ENCODE measurements around the gene RBM26. TPM values are rescaled to one million over a fixed set of nuclear protein-coding genes. Genes with fewer than 3 reads are reported as not detected.

RBM26 gene
- total and polyA plus RNA-seq, 2 experiments from 2014 or later: 11.1 to 19.2 TPM

GRCh38 chr13:79380997-79381396 lies 25.1 kb downstream of the RBM26 start:
- H3K9me3 ChIP-seq (ENCODE audit: low read depth): no peaks in the 10 kb centered on the region
- DNase-seq: no peak
- H3K27me3 ChIP-seq (replicated peaks; ENCODE audit: insufficient read depth): no peaks in the 10 kb centered on the region
- H3K9me2 ChIP-seq (ENCODE audit: insufficient read depth): no peaks in the 10 kb centered on the region
- H3F3A ChIP-seq (ENCODE audit: insufficient read depth): no peaks in the 10 kb centered on the region
- no peak overlapping the region for H2AFZ ChIP-seq
- no peak overlapping the region for H3K4me2 ChIP-seq (ENCODE audit: unreplicated experiment)
- no peak for TF ChIP-seq EZH2phosphoT487 (IDR thresholded peaks at IDR 0.05; ENCODE audit: insufficient read depth, low read depth)
- TF ChIP-seq EZH2 (IDR thresholded peaks at IDR 0.05; ENCODE audit: insufficient read depth, poor library complexity, severe bottlenecking): no peak
- in situ Hi-C loops (cut with MboI): no loop called here
- 85 to 97% methylated on average over 1 of the region's 1 CpG for WGBS, 2 experiments (ENCODE audit: low coverage in 1 of 2, low lambda C conversion rate in 2 of 2, missing lambda C conversion rate in 2 of 2)
- H4K20me1 ChIP-seq (ENCODE audit: insufficient read depth): peaks cover 26% of the 10 kb centered on the region
- peaks cover 3% of the 10 kb centered on the region for H3K4me1 ChIP-seq (ENCODE audit: insufficient read depth)
- no peak overlapping the region for H3K9ac ChIP-seq
- H3K27ac ChIP-seq: no peak overlapping the region
- peaks cover 95% of the 10 kb centered on the region for H3K79me2 ChIP-seq (ENCODE audit: insufficient read depth)
- peaks cover 15% of the 10 kb centered on the region for H3K36me3 ChIP-seq (ENCODE audit: low read depth)
- H3K4me3 ChIP-seq: no peak overlapping the region

DNA sequence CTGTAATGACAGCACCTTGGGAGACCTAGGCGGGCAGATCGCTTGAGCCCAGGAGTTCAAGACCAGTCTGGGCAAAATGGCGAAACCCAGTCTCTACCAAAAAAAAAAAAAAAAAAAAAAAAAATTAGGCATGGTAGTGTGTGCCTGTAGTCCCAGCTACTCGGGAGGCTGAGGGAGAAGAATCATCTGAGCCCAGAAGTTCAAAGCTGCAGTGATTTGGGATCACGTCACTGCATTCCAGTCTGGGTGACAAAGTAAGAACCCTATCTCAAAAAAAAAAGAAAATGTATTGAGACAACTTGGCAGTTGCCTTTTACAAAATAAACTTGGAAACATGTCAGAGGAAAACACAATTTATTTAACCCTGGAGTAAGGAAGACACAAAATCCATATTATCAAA lies 26.8 kb downstream of the RBM26 start:
- Histone ChIP-seq H3K9me2 (ENCODE audit: insufficient read depth) (no peaks in the 10 kb centered on the region), H3K36me3 (ENCODE audit: low read depth) (peaks cover 18% of the 10 kb centered on the region), H3K79me2 (ENCODE audit: insufficient read depth) (peaks cover 91% of the 10 kb centered on the region), H3K4me3 (no peak overlapping the region), H3K4me1 (ENCODE audit: insufficient read depth) (no peaks in the 10 kb centered on the region), H3K27me3 (replicated peaks; ENCODE audit: insufficient read depth) (no peaks in the 10 kb centered on the region), H3K27ac (no peak overlapping the region), H2AFZ (no peak overlapping the region), H3K4me2 (ENCODE audit: unreplicated experiment) (no peak overlapping the region), H4K20me1 (ENCODE audit: insufficient read depth) (peaks cover 26% of the 10 kb centered on the region), H3F3A (ENCODE audit: insufficient read depth) (no peaks in the 10 kb centered on the region), H3K9me3 (ENCODE audit: low read depth) (no peaks in the 10 kb centered on the region), H3K9ac (no peak overlapping the region)
- WGBS, 2 experiments (ENCODE audit: low coverage in 1 of 2, low lambda C conversion rate in 2 of 2, missing lambda C conversion rate in 2 of 2): 93 to 98% methylated on average over 4 to 5 of the region's 5 CpGs
- no peak for DNase-seq
- TF ChIP-seq EZH2phosphoT487 (IDR thresholded peaks at IDR 0.05; ENCODE audit: insufficient read depth, low read depth) (no peak), EZH2 (IDR thresholded peaks at IDR 0.05; ENCODE audit: insufficient read depth, poor library complexity, severe bottlenecking) (no peak)
- in situ Hi-C loops (cut with MboI): no loop called here

GRCh38 chr13:79376843-79377242 lies 29.2 kb downstream of the RBM26 start:
- H3K9me2 ChIP-seq (ENCODE audit: insufficient read depth): no peaks in the 10 kb centered on the region
- H3K79me2 ChIP-seq (ENCODE audit: insufficient read depth): peaks cover 73% of the 10 kb centered on the region
- peaks cover 19% of the 10 kb centered on the region for H3K36me3 ChIP-seq (ENCODE audit: low read depth)
- H3K9me3 ChIP-seq (ENCODE audit: low read depth): no peaks in the 10 kb centered on the region
- no peaks in the 10 kb centered on the region for H3K4me1 ChIP-seq (ENCODE audit: insufficient read depth)
- no peak for TF ChIP-seq EZH2 (IDR thresholded peaks at IDR 0.05; ENCODE audit: insufficient read depth, poor library complexity, severe bottlenecking)
- TF ChIP-seq EZH2phosphoT487 (IDR thresholded peaks at IDR 0.05; ENCODE audit: insufficient read depth, low read depth): no peak
- in situ Hi-C loops (cut with MboI): no loop called here
- H4K20me1 ChIP-seq (ENCODE audit: insufficient read depth): 0 out of 2 replicates have a peak, but pooled peaks cover 10% of the 10 kb centered on the region
- DNase-seq: no peak
- 87 to 97% methylated on average over 3 of the region's 3 CpGs for WGBS, 2 experiments (ENCODE audit: low coverage in 1 of 2, low lambda C conversion rate in 2 of 2, missing lambda C conversion rate in 2 of 2)
- H3K27me3 ChIP-seq (replicated peaks; ENCODE audit: insufficient read depth): no peaks in the 10 kb centered on the region
- no peak overlapping the region for H3K4me3 ChIP-seq
- no peak overlapping the region for H2AFZ ChIP-seq
- H3K9ac ChIP-seq: no peak overlapping the region
- no peaks in the 10 kb centered on the region for H3F3A ChIP-seq (ENCODE audit: insufficient read depth)
- H3K27ac ChIP-seq: no peak overlapping the region
- H3K4me2 ChIP-seq (ENCODE audit: unreplicated experiment): no peak overlapping the region

- Histone ChIP-seq H3K4me2 (ENCODE audit: unreplicated experiment) (no peak overlapping the region), H3K4me1 (ENCODE audit: insufficient read depth) (no peaks in the 10 kb centered on the region), H4K20me1 (ENCODE audit: insufficient read depth) (0 out of 2 replicates have a peak, but pooled peaks cover 5% of the 10 kb centered on the region), H3K27me3 (replicated peaks; ENCODE audit: insufficient read depth) (no peaks in the 10 kb centered on the region), H3F3A (ENCODE audit: insufficient read depth) (no peaks in the 10 kb centered on the region), H2AFZ (no peak overlapping the region), H3K9me3 (ENCODE audit: low read depth) (no peaks in the 10 kb centered on the region), H3K36me3 (ENCODE audit: low read depth) (peaks cover 40% of the 10 kb centered on the region), H3K9ac (no peak overlapping the region), H3K79me2 (ENCODE audit: insufficient read depth) (peaks cover 50% of the 10 kb centered on the region), H3K27ac (no peak overlapping the region), H3K4me3 (no peak overlapping the region), H3K9me2 (ENCODE audit: insufficient read depth) (no peaks in the 10 kb centered on the region)
- TF ChIP-seq EZH2phosphoT487 (IDR thresholded peaks at IDR 0.05; ENCODE audit: insufficient read depth, low read depth) (no peak), EZH2 (IDR thresholded peaks at IDR 0.05; ENCODE audit: insufficient read depth, poor library complexity, severe bottlenecking) (no peak)
- WGBS, 2 experiments (ENCODE audit: low coverage in 1 of 2, low lambda C conversion rate in 2 of 2, missing lambda C conversion rate in 2 of 2): 91 to 98% methylated on average over 6 of the region's 6 CpGs
- DNase-seq: no peak
- in situ Hi-C loops (cut with MboI): no loop called here
These were observed 31.5 kb downstream of the RBM26 start for GRCh38 chr13:79374578-79374977.

- no peaks in the 10 kb centered on the region for H3K27me3 ChIP-seq (replicated peaks; ENCODE audit: insufficient read depth)
These were observed 32.1 kb downstream of the RBM26 start for GRCh38 chr13:79373916-79374315.

More at GRCh38 chr13:79373916-79374315, 32.1 kb downstream of the RBM26 start:
- H4K20me1 ChIP-seq (ENCODE audit: insufficient read depth): 0 out of 2 replicates have a peak, but pooled peaks cover 3% of the 10 kb centered on the region
- no peaks in the 10 kb centered on the region for H3K9me3 ChIP-seq (ENCODE audit: low read depth)
- H3K9me2 ChIP-seq (ENCODE audit: insufficient read depth): no peaks in the 10 kb centered on the region
- no peaks in the 10 kb centered on the region for H3F3A ChIP-seq (ENCODE audit: insufficient read depth)
- no peak overlapping the region for H3K9ac ChIP-seq
- H3K4me3 ChIP-seq: no peak overlapping the region
- peaks cover 44% of the 10 kb centered on the region for H3K79me2 ChIP-seq (ENCODE audit: insufficient read depth)
- no peak overlapping the region for H3K4me2 ChIP-seq (ENCODE audit: unreplicated experiment)
- DNase-seq: no peak
- no peak for TF ChIP-seq EZH2phosphoT487 (IDR thresholded peaks at IDR 0.05; ENCODE audit: insufficient read depth, low read depth)
- TF ChIP-seq EZH2 (IDR thresholded peaks at IDR 0.05; ENCODE audit: insufficient read depth, poor library complexity, severe bottlenecking): no peak
- in situ Hi-C loops (cut with MboI): no loop called here
- H3K27ac ChIP-seq: no peak overlapping the region
- WGBS, 2 experiments (ENCODE audit: low coverage in 1 of 2, low lambda C conversion rate in 2 of 2, missing lambda C conversion rate in 2 of 2): 97 to 99% methylated on average over 4 of the region's 4 CpGs
- H3K4me1 ChIP-seq (ENCODE audit: insufficient read depth): no peaks in the 10 kb centered on the region
- H3K36me3 ChIP-seq (ENCODE audit: low read depth): peaks cover 45% of the 10 kb centered on the region
- no peak overlapping the region for H2AFZ ChIP-seq
